HT1080 (cell line): Measurements from ENCODE around the gene FNBP1. TPM values are rescaled to one million over a fixed set of nuclear protein-coding genes. Genes with fewer than 3 reads are reported as not detected.
A peak's percentile ranks its signal among the peaks of the same experiment; 100 is the strongest.

Experiments used
- DNase-seq: peaks from one replicate; pipeline ENCODE4 v3.0.0-alpha.2; 2015; ENCODE audit warnings: low read depth
- total RNA-seq: library from RNA; depleted of rRNA; stranded (reverse); fragments of >200 nt; shearing (Covaris generic); gene quantifications from 2 replicates; pipeline ENCODE4 v1.2.3, GENCODE V29; 2014

The FNBP1 gene
- total RNA-seq, 1 experiment from 2014 or later = 18.4 TPM

DNA sequence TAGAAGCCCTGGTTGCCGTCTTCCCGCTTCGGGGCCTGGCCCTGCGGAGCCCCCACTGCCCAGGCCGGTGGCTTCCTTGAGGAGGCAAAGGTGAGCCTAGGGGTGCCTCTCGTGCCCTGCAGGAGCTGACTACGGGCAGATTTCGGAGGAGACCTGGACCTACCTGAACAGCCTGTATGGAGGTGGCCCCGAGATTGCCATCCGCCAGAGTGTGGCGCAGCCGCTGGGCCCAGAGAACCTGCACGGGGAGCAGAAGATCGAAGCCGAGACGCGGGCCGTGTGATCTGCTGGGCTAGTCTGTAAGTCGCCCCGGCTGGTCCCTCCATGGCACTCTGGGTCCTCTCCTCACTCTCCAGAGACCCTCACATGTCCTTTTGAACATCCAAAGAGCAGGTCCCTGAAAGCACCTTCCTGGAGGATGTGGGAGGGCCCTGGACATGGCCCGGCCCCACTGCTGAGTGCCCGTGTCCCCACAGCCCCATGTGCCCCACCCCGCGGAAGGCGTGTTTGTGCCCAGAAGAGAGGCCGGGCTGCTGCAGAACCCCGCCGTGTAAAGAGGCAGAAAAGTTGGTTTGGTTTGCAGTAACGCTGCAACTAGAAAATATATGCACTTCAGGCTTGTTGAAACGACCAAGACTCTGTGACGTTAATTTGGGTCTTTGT lies 162.9 kb downstream of the FNBP1 start:
- no peak for DNase-seq

DNA sequence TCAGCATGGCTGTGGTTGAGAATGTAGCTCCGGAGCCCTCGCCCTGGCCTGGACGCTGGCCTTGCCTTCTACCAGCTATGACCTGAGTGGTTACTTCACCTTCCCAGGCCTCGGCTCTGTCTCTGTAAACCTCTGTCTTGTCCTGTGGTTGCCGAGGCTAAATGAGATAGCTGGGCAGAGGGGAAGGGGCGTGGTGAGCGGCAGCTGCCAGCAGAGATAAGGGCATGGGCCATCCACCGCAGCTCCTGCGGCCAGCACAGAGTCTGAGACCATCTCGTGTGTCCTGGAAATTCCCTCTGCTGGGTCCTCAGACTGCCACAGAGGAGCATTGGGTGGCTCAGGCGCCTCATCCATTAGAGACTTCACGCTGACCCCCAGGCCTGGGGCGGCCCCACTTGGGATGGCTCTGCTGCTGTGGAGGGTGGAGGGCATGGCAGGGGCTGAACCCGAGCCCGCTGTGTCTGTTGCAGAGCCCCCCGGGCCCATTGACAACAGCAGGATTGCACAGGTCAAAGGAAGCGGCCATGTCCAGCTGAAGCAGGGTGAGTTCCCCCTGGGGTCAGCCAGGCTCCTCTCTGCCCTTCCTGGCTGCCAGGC lies 163.8 kb downstream of the FNBP1 start:
- no peak for DNase-seq

DNA sequence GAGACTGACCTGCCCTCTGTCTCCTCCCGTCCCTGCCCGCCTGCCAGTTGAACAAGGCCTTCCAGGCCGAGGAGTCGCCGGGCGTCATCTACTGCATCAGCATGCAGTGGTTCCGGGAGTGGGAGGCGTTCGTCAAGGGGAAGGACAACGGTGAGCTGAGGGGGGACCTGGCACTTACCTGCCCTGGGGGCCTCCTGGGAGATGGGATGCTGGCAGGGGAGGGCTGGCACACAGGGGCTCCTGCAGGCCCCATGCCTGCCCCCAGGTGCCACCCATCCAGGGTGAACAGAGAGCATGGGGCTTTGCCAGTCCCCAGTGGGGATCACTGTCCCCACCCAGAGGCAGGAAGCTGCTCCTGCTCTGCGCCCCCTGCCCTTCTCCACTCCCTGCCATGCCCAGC lies 164.7 kb downstream of the FNBP1 start:
- DNase-seq = no peak

DNA sequence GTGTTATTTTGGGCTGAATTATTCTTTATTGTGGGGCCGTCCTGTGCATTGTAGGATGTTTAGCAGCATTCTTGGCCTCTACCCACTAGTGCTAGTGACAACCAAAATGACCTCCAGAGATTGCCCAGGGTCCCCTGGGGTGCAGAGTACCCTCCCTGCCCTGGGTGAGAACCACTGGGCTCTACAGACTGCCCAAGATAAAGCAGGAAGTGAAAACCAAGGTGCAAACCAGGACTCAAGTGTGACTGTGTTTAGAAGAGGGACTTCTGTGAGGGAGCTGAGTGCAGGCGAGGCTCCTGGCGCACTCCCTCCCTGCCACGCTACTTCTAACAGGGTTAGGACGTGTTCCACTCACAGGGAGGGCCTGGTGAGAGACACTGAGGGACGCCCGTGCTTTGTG lies 166.2 kb downstream of the FNBP1 start:
- DNase-seq = no peak

DNA sequence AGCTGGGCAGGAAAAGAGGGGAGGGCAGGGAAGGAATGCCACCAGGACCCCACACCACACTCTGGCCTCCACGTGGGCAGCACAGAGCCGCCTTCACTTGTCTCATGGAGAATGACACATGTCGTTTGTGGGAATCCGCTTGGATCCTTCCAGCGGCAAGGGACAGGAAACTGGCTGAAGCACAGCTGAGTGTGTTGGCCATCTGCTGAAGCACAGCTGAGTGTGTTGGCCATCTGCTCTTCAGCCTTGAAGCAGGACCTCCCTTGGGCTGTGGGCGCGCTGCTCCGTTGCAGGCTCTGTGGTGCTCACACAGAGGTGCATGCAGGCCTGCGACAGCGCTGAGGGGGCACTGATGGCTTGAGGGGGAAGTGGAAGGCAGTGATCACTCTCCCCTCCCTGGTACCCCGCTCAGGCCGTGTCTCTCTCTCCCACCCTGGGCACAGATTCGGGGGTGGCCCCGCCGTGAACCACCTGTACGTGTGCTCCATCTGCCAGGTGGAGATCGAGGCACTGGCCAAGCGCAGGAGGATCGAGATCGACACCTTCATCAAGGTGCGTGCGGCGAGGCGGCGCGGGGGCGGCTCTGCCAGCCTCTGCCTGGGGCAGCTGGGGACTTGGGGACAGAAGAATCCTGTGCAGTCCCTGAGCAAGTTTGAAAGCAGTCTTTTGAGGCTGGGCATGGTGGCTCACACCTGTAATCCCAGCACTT lies 167.1 kb downstream of the FNBP1 start:
- no peak for DNase-seq

DNA sequence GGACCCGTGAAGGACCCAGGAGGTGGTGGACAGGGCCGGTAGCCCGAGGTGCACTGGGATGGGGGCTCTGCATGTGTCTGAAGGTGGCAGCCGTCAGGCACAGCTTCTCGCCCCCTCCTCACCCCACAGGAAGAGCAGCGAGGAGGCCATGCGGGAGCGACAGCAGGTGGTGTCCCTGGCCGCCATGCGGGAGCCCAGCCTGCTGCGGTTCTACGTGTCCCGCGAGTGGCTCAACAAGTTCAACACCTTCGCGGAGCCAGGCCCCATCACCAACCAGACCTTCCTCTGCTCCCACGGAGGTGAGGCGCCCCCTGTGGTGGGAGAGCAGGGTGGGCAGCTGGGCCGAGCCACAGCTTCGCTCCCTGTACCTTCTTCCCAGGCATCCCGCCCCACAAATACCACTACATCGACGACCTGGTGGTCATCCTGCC lies 167.8 kb downstream of the FNBP1 start:
- no peak for DNase-seq

DNA sequence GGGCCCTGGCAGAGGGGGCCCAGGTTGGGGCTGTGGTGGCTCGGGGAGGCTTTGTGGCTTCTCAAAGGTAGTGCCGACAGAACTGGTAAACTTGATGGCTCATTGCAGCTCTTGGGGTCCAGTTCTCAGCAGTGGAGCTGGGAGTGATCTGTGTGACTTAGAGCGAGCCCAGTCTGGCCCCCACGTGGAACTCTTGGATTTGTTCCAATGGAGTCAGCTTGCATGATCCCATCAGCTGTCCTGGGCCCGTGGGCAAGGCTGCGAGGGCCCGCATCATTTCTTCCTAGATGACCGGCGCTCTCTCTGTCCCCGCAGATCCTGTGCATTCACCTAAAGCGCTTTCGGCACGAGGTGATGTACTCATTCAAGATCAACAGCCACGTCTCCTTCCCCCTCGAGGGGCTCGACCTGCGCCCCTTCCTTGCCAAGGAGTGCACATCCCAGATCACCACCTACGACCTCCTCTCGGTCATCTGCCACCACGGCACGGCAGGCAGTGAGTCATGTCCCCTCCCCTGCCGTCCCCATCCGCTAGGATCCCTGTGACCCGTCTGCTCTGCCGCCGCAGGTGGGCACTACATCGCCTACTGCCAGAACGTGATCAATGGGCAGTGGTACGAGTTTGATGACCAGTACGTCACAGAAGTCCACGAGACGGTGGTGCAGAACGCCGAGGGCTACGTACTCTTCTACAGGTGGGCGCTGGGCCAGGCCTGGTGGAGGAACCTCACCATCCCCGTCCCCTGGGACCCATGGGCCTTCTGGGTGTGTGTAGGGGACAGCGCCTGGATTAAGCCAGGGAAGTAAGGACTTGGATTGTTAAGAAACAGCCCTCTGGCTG lies 168.5 kb downstream of the FNBP1 start:
- DNase-seq = no peak

DNA sequence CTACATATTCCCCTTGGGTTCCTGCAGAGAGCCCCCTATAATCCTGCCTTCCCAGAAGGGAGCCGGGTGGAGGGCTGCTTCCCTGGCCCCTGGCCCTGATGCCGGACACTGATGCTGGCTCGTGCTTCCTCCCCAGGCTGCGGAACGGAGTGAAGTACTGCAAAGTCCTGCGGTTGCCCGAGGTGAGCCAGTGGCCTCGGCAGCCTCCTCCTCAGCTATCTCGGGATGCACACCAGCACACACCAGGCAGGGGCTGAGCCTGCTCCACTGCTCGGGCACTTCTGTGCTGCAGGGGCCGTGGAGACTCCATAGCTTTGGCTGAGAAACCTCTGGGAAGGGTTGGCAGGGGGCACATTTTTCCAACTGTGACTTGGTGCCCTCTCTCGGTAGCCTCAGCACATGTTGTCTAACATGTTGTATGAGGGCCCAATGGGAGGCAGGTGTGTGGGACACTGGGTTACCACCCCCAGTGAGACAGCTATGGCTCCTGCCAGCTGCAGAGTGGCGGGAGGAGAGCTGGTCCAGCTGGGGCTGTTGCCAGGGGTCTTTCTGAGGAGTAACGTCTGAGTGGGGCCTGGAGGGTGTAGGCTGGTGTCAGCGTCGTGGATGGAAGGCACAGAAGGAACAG lies 169.3 kb downstream of the FNBP1 start:
- no peak for DNase-seq

DNA sequence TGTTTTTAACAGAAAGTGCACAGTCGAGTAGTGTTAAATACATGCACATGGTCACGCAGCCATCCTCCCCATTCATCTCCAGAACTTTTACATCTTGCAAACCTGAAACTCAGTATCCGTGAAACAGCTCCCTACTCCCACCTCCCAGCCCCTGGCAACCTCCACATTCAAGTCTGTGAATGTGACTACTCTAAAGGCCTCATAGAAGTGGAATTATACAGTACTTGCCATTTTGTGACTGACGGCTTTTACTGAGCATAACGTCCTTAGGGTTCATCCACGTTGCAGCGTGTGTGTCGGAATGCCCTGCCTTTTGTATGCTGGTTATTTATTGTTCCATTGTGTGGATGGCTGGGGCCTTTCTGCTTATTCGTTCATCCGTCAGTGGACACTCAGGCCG lies 171.9 kb downstream of the FNBP1 start:
- no peak for DNase-seq

DNA sequence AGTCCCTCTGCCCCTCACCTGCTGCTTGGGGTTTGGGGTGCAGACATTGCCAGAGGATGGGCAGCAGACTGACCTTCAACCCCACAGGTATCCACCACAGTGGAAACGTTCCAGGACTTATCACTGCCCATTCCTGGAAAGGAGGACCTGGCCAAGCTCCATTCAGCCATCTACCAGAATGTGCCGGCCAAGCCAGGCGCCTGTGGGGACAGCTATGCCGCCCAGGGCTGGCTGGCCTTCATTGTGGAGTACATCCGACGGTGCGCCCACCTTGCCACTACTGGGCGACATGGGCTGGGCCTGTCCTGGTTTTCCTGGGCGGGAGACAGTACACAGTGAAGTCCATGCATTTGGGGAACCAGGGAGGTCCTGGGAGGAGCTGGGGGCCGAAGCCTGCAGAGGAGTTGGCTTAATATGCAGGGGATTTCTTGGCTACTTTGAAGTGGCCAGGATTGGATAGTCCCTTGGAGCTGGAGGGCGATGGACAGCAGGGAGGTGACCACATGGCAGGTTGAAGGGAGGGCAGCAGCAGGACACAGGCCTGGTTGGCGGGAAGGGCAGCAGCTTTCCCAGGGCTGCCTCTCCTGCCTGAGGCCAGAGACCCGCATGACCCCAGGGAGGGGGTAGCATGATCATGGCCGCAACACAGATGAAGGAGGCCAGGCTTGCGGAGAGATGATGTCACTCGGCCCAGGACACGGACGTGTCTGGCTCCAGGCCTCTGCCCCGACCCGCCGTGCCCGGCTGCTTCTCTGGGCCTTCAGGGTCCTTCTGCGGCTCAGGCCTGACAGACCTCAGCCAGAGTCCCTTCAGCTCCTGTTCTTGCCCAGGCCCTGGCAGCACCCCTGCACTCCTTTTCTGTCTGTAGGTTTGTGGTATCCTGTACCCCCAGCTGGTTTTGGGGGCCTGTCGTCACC lies 173.1 kb downstream of the FNBP1 start:
- no peak for DNase-seq

DNA sequence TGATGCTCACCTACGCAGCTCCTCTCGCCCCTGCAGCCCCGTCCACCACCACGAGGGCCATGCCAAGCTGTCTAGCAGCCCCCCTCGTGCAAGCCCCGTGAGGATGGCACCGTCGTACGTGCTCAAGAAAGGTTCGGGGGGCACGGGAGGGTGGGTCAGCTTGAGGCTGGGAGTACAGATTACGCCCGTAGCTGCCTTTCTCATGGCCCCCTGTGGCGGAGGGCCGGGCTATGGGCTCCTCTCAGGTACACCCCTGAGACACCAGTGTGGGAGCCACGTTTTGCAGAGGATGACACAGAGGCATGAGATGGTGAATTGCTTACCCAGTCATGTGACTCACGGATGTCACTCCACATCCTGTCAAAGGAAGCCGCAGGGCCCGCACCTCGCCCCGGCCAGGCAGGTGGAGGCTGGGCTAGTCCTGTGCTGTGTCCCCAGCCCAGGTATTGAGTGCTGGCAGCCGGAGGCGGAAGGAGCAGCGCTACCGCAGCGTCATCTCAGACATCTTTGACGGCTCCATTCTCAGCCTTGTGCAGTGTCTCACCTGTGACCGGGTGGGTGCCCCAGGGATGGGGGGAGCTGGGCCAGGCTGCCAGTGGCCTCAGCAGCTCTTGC lies 174.0 kb downstream of the FNBP1 start:
- DNase-seq = peak; percentile 40

DNA sequence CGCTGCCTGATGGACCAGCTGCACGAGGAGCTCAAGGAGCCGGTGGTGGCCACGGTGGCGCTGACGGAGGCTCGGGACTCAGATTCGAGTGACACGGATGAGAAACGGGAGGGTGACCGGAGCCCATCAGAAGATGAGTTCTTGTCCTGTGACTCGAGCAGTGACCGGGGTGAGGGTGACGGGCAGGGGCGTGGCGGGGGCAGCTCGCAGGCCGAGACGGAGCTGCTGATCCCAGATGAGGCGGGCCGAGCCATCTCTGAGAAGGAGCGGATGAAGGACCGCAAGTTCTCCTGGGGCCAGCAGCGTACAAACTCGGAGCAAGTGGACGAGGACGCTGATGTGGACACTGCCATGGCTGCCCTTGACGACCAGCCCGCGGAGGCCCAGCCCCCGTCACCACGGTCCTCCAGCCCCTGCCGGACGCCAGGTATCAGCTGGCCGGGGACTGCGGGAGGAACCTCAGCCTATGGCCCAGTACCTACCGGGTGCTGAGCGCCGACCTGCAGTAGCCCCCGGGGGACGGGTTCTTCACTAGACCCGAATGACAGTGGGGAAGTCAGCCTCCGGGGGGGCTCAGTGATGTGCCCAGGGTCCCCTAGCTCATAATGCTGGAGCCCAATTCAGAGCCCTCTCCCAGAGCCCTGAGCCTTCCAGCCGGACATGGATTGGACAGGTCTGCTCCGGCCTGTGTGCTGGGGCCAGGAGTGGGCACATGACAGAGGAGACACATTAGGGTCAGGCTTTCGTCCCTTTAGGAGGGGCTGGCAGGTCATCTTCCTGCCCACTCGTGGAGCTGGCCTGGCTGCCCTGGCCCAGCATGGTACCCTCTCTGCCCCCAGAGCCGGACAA lies 174.7 kb downstream of the FNBP1 start:
- no peak for DNase-seq

DNA sequence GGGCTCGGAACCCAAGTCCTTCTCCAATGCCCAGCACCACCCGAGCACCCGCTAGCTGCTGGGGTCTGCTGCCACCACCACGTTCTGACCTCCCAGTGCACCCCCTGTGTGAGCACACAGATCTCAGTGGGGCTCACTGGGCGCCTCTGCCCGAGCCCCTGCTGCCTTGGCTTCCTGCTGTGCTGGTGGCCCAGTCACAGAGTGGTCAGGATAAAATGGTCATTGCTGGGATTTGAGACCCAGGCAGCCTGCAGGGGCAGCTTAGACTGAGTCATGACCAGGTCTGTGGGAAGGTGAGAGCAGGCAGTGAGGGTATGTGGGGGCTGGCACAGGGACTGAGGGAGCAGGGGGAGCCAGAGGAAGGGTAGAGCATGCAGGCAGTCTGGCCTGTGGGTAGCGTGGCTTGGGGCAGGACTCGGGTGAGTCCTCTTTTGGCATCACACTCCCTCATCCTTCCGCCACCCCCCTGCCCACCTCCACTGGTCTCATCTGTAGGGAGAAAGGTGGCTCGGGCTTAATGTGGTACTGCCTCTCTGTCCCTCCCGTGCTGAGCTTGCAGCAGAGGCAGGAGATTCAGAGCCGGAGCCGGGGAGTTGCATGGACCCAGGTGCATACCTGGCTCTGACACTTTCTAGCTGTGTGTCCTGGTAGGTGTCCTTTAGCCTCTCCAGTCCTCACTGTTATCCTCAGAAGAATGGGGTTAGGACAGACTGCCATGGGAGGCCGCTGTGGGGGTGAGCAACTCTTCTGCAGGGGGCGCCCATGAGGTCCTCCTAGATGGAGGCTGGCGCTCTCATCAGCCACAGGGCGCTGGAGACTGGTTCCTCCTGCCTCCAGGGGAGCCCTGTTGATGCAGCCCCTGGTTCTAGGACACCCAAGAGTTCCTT lies 175.6 kb downstream of the FNBP1 start:
- DNase-seq = no peak

DNA sequence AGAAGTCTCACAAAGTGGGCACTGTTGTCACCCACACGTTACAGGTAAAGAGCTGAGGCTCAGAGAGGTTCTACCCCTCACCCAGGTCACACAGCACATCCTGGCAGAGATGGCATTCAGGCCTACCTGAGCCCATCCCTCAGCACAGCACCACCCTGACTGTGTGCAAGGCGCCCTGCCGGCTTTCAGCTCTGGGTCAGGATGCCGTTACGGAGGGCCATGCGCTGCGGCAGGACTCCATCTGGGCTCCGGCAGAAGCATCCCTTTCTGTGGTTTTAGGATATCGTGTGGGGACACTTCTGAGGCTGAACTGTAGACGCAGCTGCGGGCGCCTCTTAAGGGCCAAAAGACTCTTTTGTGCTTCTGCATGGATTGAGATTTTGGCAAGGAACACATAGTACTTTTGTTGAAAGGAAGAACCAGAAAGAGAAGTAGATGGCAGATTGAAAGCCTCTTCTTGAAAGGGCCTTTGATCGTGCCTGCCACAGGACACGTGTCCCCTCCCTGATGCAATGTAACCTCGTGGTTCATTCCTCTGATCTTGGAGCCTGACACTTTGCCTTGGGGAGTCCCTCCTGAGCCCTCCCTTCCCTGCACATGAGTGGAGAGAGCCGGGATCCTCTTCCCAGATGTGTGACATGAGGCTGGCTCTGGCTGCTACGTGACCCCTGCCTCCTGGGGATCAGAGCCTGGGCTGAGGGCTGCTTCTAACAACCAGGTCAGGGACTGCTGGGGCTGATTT lies 176.4 kb downstream of the FNBP1 start:
- no peak for DNase-seq

DNA sequence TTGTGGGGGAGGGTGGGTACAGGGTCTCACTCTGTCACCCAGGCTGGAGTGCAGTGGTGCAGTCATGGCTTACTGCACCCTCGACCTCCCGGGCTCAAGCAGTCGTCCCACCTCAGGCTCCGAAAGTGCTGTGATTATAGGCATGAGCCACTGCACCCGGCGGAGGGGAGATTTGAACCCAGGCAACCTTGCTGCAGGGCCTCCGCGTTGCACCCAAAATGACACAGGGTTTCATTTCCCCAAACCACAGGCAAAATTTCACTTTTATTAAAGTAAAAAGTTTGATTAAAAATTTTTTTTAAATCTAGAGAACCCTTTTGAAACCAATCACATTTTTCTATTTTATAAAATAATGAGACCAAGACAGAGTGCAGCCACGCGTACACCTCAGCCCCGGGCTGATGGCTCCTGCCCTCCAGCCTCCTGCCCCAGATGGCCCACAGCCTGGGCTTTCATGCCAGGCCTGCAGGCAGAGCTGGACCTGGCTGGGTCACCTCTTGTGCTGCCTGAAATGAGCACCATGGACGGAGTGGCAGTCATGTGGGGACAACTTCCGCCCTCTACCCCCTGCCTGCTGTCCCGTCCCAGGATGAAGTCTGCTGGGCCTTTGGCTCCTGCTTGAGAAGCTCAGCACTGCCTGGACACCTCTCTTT lies 177.2 kb downstream of the FNBP1 start:
- no peak for DNase-seq

DNA sequence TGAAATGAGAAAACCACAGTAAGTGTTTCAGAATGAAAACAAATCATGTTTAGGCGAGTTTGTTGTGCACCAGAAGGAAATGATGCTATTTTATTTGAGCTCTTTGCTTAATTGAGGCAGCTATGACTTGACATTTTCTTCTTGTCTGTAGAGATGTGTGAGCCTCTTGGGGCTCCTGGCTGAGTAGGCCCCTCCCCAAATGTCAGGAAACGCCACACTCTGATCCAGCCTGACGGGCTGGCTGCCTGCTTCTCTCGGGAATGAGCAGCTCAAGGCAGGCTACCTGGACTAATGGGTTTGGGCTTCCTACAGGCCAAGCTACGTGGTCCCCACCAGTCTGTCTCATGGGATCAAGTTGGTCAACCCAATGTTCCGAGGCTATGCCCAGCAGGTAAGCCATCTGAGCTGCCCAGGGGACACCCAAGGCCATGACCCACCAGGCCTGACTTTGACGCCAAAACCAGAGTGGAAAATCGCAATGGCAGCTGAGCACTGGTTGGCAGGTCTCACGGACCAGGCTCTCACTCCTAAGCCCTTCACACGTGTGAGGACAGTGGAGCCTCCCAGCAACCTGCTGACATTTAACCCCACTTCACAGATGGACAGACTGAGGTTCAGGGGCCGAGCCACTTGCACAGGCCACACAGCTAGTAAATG lies 177.9 kb downstream of the FNBP1 start:
- DNase-seq = no peak
